GM21576 (cell line): ENCODE data around the gene IER3.

Experiments used
- ATAC-seq: cut with Tn5 transposase; IDR thresholded peaks from one replicate; pipeline ENCODE4 v1.9.1; 2021; ENCODE audit warnings: mild to moderate bottlenecking, moderate library complexity; ENCODE audit not compliant: unreplicated experiment

Gene IER3

DNA sequence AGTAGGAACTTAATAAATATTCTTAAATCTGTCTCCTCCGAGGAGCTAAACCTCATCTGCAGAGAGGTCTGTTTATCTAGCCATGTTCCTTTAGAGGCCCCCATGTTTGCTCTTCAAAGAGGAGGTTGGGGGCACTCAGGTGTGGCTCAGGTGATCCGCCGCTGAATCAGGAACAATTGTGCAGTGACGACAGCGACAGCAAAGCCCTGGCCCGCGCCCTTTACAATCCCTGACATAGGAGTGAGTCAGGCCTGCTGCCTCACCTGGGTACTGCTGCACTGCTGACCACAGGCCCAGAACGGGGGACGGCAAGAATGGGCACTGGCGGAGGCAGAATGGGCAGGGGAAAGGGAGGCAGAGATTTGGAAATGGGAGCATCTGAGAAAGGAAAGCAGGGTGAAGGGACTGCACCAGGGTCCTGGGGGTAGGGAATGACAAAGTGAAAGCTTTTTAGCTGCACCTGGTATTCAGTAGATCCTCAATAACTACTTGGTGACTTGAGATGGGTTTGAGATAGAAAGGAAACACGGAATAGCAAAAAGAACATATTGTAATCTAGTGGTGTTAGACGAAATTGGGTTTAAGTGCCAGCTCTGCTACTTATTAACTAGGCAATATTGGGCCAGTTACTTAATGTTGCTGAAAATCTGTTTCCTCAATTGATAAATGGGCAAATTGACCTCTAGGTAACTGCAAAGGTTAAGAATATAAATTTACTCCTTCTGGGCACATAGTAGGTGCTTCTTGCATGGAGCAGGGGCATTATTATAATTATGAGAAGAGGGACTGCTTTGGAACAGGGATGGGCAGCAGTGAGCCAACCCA lies 5.4 kb upstream of the IER3 start:
- ATAC-seq = no peak

DNA sequence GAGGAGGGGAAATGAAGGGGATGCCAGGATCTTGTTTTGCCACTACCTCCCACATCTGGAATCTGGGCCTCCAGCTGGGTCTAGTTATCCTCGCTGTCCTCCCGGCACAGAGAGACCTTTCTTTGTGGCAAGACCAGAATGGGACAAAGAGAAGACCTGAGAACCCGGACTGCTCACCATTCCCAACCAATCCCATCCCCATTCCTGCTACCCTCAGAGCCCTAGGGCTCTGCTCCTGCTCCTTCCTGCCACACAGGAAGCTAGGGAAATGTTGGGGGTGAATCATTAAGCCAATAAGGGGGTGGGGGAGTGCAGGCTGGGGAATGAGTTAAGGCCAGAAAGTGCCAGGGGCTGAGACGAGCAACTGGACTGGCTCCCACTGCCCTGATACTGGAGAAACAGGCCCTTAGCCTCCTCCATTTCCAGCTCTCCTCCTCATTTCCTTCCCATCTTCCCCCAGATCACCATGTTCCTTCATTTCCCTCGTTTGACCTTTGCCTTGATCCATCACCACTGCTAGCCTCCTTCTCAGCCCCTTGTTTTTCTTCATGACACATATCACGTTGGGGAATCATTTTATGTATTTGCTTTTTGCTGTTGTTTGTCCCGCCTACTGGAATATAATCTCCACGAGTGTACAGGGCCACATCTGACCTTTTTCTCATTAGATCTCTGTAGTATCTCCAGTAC lies 4.6 kb upstream of the IER3 start:
- no peak for ATAC-seq

DNA sequence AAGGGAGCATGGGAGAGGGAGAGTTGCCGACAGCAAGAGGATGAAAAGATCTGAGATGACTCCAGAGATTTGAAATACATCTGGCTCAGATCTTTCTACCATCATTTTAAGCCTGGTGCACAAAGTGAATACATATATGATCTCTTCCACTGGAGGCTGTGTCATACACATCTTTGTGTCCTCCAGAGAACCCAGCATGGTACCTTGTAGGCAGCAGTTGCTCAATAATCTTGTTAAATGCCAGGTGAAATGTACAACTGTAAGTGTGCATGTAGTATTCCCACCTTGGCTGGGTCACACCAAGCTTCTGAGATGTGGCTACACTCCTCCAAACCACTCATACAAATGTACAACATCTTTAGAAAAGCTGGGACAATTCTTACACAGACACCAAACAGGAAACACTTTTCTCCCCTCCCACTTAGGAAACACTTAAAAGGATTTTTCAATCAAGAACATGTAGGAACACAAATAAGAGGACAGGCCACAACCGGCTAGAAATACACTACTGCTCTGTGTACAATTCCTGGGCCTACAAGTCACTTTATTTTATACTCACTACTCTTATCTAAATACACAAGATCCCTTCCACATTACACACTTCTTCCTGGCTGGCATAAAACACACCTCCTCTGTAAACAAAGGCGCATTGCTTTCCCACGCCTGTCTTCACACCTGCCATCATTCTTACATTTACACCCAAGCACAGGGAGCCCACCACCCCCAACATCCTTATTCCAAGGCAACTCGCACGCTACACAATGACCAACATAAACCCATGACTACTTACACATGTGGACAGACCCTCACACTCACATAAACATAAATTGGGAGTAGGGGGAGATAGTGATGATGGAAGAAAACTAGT lies 3.8 kb upstream of the IER3 start:
- ATAC-seq = no peak

DNA sequence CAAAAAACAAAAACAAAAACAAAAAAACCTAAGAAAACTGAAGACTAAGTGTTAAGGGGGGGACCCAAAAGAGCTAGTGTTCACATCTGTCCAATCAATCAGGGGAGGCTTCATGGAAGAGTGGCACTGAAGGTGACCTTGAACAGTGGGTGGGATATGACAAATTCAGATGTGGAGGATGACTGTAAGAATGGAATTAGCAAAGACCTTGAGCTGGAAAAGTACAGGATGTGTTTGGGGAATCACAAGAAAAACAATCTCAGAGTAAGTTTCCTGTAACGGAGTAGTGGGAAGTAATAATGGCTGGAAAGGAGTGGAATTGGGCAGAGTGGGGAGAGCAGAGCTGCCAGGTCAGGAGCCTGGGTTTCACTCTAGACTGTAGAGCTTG lies 2.9 kb upstream of the IER3 start:
- no peak for ATAC-seq

DNA sequence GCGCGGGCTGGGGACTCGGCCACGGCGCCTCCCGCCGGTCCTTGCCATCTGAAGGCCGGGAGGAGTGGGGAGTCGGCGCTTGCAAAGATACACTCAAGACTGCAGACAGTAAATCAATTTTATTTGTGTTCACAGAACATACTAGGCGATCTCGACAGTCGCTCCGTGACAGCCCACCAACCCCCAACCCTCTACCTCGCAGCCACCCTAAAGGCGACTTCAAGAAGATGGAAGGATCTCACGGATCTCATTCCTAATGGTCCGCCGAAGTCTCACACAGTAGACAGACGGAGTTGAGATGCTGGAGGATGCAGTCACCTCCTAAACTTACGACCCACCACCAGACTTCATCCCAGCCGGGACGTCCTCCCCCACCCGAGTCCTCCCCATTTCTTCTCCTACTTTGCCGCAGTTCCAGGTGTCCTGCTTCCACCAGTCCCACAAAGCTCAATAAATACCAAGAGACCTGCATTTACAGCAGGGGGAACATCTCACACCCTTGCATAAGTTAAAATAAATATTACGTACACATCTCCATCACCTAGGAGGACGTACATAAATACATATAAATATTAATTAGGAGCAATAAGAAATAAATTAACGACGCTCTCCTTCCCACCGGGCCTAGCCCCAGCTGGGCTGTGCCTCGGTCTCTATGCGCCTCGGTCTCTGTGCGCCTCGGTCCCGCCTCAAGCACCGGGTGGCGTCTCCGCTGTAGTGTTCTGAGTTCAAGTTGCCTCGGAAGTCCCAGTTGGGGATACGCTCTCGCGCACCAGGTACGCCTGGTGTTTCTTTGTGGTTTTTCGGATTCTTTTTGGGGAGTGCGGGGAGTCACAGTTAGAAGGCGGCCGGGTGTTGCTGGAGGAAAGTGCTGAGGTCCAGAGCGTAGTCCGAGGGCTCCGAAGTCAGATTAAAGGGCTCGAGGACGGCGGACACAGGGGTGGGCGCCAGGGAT lies 971 bp downstream of the IER3 start:
- ATAC-seq = no peak

DNA sequence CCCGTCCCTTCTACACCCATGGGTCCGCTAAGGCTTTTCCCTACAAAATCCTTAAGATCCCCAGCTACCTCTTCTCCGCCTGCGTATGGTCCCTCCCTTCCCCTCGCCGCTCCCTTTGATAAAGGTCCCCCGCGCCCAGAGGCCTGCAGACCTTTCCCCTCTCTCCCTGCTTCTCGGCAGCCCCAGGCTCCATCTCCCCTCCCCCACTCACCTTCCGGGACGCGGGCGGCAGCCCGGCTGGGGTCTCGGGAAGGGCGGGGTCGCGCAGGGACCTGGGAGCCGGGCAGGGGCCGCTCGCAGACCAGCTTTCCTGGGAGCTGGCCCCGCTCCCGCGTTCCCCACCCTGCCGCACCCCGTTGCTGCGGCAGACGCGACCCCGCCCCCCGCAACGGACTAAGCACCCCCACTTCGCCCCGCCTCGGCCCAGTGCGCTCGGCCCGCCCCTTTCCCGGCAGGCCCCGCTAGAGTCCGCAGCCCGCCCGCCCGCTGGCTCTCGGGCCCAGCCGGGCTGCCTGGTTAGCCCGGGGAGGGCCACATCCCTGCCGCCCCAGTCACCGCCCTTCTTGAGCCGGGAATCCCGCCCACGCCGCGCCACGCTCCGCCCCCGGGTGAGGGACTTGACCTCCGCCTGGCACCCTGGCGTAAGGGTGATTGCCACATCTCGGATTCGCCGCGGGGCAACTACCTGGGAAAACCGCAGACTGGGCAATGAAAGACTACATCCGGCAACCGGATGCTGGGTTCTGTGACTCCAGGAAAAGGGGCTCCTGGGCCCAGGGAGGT lies 1.8 kb downstream of the IER3 start, which contains the start of gene FLOT1:
FLOT1 (minus strand) TSS at position 372 of the 783 bp plus-strand sequence. CDS start 498 bp downstream, outside the sequence.
- ATAC-seq = peak; percentile 60

DNA sequence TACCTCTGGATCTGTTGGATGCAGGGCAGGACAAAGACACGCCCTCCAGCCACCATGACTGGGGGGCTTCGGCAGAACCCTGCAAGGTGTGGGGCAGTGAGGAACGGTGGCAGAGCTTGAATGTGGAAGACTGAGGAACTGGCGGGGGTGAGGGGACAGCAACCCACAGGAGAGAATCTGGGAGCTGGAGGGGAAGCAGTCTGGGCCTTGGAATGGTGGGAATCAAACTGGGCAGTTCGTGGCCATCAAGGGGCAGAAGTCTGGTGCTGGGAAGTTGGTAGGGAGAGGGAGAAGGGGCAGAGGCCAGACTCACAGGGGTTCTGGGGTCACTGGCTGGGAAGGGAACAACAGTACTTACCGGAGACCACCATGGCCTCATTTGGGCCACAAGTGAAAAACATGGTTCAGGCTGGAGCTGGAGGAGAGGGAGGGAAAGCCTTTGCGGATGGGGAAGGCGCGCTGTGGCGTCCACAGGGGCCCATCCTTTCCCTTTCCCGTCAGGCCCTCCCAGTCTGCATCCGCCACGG lies 2.5 kb downstream of the IER3 start:
- no peak for ATAC-seq

DNA sequence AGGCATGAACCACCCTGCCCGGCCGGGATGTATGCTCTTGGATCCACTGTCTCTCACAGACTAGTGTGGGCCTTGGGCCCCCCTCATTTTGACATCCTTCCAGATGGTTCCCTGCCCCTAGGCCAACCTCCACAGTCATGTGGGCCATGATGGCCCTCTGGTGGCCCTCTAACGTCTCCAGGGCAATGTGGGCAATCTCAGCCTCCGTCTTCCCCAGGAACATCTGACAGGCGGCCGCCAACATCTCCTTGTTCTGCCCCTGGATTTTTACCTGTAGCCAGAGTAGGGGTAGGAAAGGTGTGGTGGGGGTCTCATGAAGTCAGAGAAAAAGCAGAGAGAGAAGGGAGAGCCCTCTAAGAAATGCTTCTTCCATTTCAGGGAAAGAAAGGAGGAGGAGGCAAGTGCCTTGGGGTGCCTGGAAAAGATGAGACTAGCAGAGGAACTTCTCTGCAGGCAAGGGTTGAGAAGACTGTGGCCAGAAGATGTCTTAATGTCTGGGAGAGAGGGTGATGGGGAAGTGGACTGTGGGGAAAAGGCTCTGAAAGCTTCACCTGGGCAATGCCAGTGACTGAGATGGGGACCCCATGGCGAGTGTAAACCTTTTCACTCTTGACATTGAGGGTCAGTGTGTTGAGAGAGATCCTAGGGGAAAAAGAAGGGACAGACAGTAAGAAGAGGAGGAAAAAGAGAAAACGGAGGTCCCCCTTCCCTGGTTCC lies 3.1 kb downstream of the IER3 start:
- ATAC-seq = no peak

DNA sequence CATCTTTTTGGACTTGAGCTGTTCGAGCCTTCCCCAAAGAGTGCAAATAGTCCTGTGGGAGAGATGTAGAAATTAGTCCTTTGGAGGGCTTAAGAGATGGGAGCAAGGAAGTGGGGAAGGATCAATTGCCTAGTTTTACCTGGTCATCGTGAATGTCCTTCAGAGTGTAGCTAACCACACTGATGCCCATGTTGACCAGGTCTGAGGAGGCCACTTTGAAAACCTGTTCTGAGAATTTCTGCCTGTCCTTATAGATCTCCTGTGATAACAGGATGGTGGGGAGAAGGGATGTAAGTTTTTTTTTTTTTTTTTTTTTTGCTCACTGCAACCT lies 3.8 kb downstream of the IER3 start:
- ATAC-seq = no peak

DNA sequence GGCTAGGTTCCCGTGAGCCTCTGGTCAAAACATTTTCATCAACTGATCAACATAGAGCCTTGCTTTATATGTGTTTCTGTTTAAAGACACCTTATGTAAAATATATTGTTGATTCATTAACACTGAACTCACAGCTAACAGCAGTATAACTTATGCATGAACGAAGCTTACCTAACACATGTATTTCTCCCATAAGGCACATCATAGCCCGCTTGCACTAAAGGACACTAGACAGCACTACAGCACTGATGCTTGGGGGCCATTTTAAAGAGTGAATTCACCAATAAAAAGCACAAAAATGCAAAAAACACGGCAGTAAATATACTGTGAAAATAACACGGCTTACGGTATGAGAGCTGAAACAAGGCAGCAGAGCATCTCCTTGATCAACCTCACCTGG lies 5.8 kb downstream of the IER3 start:
- no peak for ATAC-seq

DNA sequence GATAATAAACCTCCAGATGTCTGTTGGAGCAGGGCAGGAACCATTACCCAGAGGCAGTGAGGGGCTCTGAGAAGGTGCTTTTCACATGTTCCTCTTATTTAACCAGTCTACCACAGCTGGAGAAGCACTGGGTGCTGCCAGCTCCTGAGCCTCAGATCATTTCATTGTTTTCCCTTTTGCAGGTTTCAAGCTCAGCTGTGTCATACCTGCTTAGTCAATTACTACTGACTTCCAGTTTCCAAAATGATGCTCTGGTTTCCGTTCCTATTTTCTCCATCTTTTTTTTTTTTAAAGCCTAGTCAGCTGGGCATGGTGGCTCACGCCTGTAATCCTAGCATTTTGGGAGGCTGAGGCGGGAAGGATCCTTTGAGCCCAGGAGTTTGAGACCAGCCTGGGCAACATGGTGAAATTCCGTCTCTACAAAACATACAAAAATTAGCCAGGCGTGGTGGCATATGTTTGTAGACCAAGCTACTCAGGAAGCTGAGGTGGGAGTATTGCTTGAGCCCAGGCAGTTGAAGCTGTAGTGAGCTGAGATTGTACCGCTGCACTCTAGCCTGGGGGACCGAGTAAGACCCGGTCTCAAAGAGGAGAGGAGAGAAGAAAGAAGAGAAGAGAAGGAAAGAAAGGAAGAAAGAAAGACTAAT lies 8.6 kb downstream of the IER3 start:
- no peak for ATAC-seq

DNA sequence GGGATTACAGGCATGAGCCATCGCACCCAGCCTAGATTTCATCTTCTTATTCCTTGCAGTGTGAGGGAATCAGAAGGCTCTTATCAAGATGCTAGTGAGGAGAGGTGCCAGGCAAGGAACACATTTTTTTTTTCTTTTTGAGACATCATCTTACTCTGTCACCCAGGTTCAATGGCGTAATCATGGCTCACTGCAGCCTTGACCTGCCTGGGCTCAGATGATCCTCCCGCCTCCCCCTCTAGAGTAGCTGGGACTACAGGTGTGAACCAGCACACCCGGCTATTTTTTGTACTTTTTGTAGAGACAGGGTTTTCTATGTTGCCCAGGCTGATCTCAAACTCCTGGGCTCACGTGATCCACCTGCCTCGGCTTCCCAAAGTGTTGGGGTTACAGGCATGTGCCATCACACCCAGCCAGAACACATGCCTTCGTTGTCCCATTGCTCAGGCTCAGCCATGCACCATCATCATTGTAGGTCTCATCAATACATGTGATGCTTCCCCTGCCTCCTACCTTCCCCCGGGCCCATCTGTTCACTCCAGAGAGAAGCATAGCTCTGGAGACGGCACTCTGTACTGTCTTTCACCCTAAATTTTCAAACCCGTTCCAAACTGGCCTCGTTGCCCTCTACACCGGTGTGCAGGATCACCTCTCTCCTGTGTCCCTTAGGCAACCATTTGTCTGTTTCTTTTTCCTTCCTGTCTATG lies 12.0 kb downstream of the IER3 start:
- ATAC-seq = no peak

DNA sequence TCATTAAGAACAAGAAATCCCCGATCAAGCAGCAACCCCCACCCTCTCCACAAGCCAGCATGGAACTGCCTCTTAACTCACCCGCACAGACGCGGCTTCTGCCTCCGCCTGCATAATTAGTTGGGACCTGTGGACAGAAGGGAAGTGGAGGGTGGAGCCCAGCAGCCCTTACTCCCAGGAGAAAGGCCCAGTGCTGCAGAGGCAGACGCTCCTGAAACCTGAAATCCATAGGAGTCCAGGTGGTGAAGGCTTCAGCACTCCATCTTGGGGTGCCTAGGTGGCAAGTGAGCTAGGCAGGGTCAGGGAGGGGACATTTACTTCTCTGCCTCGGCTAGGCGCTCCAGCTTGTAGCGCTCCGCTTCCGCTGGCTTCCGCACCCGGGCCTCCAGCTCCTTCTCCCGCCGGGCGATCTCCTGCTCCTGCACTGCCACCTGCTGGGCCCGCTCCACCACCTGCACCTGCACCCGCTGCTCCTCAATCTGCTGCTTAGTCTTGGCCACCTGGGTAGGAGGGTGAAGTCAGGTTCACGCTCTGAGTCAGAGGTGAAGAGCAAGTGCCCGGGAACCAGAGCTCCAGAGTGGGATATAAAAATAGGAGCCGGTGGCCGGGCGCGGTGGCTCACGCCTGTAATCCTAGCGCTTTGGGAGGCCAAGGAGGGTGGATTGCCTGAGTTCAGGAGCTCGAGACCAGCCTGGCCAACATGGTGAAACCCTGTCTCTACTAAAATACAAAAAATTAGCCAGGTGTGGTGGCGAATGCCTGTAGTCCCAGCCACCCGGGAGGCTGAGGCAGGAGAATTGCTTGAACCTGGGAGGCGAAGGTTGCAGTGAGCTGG lies 13.5 kb downstream of the IER3 start:
- no peak for ATAC-seq

DNA sequence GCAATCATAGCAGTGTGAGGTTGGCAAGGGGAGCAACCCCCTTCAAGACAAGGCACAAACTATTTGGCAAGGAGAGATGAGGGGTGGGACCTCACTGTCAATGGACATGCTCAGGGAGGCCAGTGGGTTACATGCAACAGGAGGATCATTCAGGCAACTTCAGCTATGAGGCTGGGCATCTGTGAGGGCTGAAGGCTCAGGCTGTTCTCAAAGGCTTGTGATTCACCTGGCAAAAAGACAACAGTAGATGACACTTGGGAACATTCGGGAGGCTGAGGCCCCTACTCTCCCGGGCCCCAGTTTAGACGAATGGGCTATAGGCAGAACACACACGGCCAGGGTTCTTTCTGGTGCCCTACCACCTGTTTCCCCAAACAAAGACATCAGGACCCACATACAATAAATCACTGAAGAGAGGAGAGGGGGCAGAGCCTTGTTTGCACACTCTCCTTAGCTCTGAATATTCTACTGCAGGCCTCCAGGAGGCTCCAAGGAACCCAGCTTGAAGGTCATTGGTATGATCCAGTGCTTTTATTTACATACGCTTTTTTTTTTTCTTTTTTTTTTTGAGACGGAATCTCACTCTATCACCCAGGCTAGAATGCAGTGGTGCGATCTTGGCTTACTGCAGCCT lies 16.3 kb downstream of the IER3 start:
- ATAC-seq = no peak

DNA sequence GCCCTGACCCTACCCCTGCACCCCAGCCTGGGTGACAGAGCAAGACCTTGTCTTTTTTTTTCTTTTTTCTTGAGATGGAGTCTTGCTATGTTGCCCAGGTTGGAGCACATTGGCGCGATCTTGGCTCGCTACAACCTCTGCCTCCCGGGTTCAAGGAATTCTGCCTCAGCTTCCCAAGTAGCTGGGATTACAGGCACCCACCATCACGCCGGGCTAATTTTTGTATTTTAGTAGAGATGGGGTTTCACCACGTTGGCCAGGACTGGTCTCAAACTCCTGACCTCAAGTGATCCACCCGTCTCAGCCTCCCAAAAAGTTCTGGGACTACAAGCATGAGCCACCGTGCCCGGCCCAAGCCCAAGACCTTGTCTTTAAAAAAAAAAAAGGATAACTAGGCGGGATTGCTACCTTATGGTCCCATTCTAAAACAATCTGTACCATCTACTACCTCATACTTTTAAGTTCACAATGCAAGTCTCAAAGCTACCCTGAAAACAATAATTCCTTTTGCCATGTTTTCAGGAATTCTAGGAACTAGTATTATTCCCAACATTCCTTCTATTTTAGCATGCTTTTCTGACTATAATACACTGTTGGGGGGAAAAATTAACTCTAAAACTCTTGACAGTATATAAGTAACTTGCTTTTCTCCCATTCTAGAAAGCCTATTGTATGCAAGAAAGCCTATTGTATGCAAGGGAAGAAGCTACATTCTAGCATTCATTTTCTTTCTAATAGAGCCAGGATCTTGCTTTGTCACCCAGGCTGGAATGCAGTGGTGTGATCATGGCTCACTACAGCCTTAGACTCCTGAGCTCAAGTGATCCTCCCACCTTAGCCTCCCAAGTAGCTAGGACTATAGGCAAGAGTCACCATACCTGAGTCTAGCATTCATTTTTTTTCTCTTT lies 17.6 kb downstream of the IER3 start:
- ATAC-seq = no peak
